HepG2 (cell line): ENCODE data around the gene QPCT. TPM values are rescaled to one million over a fixed set of nuclear protein-coding genes. Genes with fewer than 3 reads are reported as not detected.
A peak's percentile ranks its signal among the peaks of the same experiment; 100 is the strongest.

Source experiments
- ATAC-seq: fragments of 200-7000 bp; cut with Tn5 transposase; 3 replicates; pipeline ENCODE4 v1.9.1; 2020; ENCODE audit warnings: mild to moderate bottlenecking, moderate library complexity
- BruUV-seq: library from RNA; stranded (reverse); fragments of 400-500 nt; replicated peaks from 2 replicates; lab custom pipeline; 2021; lab: Mats Ljungman, UMichigan
- CTCF ChIA-PET: fragments of 300-600 bp; formaldehyde crosslinking; extraction: SDS; loops from one replicate; lab custom pipeline; 2021; ENCODE audit warnings: low total read pairs, inconsistent platforms, low intra/inter-chr PET ratio; lab: Yijun Ruan, JAX
- POLR2A ChIA-PET: fragments of 350-600 bp; sonication (Branson Sonifier 250); formaldehyde crosslinking; loops from one replicate; lab custom pipeline; 2020; ENCODE audit warnings: antibody characterized with exemption, inconsistent platforms; lab: Yijun Ruan, JAX
- DNase-seq: peaks from one replicate; pipeline ENCODE4 v3.0.0-alpha.2; 2015; ENCODE audit warnings: low spot score
- FAIRE-seq: peaks from 3 replicates; lab custom pipeline; 2011; peaks lifted over from hg19 to GRCh38; lab: Jason Lieb, UNC
- H2AFZ ChIP-seq: one replicate; pipeline ENCODE4 v1.6.1; 2011; ENCODE audit warnings: low read length, inconsistent platforms
- H3K27ac ChIP-seq: fragments of 300-600 bp; 3 replicates; pipeline ENCODE4 v1.8.0; 2011; ENCODE audit warnings: mixed run types, mild to moderate bottlenecking, mixed read lengths, low read length, inconsistent platforms; ENCODE audit not compliant: insufficient read depth; ENCODE audit errors: extremely low read length
- H3K27me3 ChIP-seq, 2 experiments: fragments of 200-600 bp in 1 of 2; 2 replicates in 1 of 2; 3 replicates in 1 of 2; pipeline versions ENCODE4 v1.6.0 to v1.8.0; 2011; ENCODE audit warnings: low read length in 2 of 2, mild to moderate bottlenecking in 2 of 2, moderate library complexity in 2 of 2, inconsistent platforms in 1 of 2; ENCODE audit not compliant: insufficient read depth in 2 of 2, control insufficient read depth in 1 of 2
- H3K36me3 ChIP-seq, 2 experiments: fragments of 200-600 bp in 1 of 2; replicated peaks in 1 of 2; 2 replicates in 1 of 2; 3 replicates in 1 of 2; pipeline versions ENCODE4 v1.5.1 to v1.8.0; 2011; ENCODE audit warnings: low read length in 2 of 2, inconsistent platforms in 1 of 2; ENCODE audit not compliant: insufficient read depth in 2 of 2, control insufficient read depth in 1 of 2
- H3K4me1 ChIP-seq: 2 replicates; pipeline ENCODE4 v1.5.1; 2012; ENCODE audit warnings: low read length, inconsistent platforms; ENCODE audit not compliant: insufficient read depth
- H3K4me2 ChIP-seq: 2 replicates; pipeline ENCODE4 v1.6.0; 2011; ENCODE audit warnings: low read depth, low read length, inconsistent platforms
- H3K4me3 ChIP-seq, 3 experiments: fragments of 200-600 bp in 1 of 3; sonication (generic), shearing (Covaris generic) in 1 of 3; replicated peaks in 1 of 3; 2 replicates each; pipeline ENCODE4 v1.5.1; 2011 to 2016; ENCODE audit warnings: low read length in 3 of 3, inconsistent platforms in 2 of 3, low read depth in 2 of 3, mild to moderate bottlenecking in 2 of 3, control low read depth in 1 of 3, mixed read lengths in 1 of 3; ENCODE audit not compliant: insufficient read depth in 1 of 3
- H3K79me2 ChIP-seq: one replicate; pipeline ENCODE4 v1.6.1; 2011; ENCODE audit warnings: low read length, inconsistent platforms; ENCODE audit not compliant: insufficient read depth
- H3K9ac ChIP-seq: 2 replicates; pipeline ENCODE4 v1.6.0; 2011; ENCODE audit warnings: mild to moderate bottlenecking, low read depth, low read length, inconsistent platforms; ENCODE audit not compliant: insufficient read depth
- H3K9me3 ChIP-seq: 2 replicates; pipeline ENCODE4 v1.5.1; 2012; ENCODE audit warnings: mild to moderate bottlenecking, low read length
- H4K20me1 ChIP-seq: 2 replicates; pipeline ENCODE4 v1.6.0; 2011; ENCODE audit warnings: inconsistent platforms, mild to moderate bottlenecking, low read length, moderate library complexity; ENCODE audit not compliant: insufficient read depth
- ATF7 ChIP-seq, 2 experiments: fragments of 450-650 bp in 1 of 2; sonication (generic) in 1 of 2; formaldehyde crosslinking in 1 of 2; IDR thresholded peaks; 2 replicates each; pipeline versions ENCODE4 v1.4.0 to v1.6.1; 2016 to 2020; ENCODE audit warnings: antibody characterized with exemption in 1 of 2, mild to moderate bottlenecking in 1 of 2, missing genetic modification reagents in 1 of 2
- BCL3 ChIP-seq: sonication (generic); formaldehyde crosslinking; IDR thresholded peaks from 2 replicates; pipeline ENCODE4 v1.5.1; 2020; ENCODE audit warnings: mild to moderate bottlenecking, missing genetic modification reagents, moderate library complexity
- GLI4 ChIP-seq: sonication (generic); formaldehyde crosslinking; IDR thresholded peaks from 2 replicates; pipeline ENCODE4 v1.5.1; 2020; ENCODE audit warnings: missing genetic modification reagents, mild to moderate bottlenecking, moderate library complexity, borderline replicate concordance
- HCFC1 ChIP-seq: fragments of 150-350 bp; IDR thresholded peaks from 2 replicates; pipeline ENCODE4 v1.6.1; 2014; ENCODE audit warnings: low read depth, low read length
- HDAC6 ChIP-seq: fragments of 200-600 bp; sonication (generic); IDR thresholded peaks from 2 replicates; pipeline ENCODE4 v1.7.0; 2017; ENCODE audit warnings: mild to moderate bottlenecking, antibody characterized with exemption, low read length, low read depth
- HNF4A ChIP-seq: sonication (generic); formaldehyde crosslinking; IDR thresholded peaks from 2 replicates; pipeline ENCODE4 v1.4.0; 2020; ENCODE audit warnings: missing genetic modification reagents
- ISL2 ChIP-seq: sonication (generic); formaldehyde crosslinking; IDR thresholded peaks from 2 replicates; pipeline ENCODE4 v1.5.0; 2020; ENCODE audit warnings: missing genetic modification reagents
- LCORL ChIP-seq, 2 experiments: fragments of 450-650 bp in 1 of 2; sonication (generic) in 1 of 2; formaldehyde crosslinking in 1 of 2; IDR thresholded peaks; 2 replicates each; pipeline versions ENCODE4 v1.5.0 to v1.6.1; 2017 to 2020; ENCODE audit warnings: antibody characterized with exemption in 1 of 2, missing genetic modification reagents in 1 of 2
- MEIS2 ChIP-seq: sonication (generic); formaldehyde crosslinking; IDR thresholded peaks from 2 replicates; pipeline ENCODE4 v1.9.0; 2021; ENCODE audit warnings: mild to moderate bottlenecking, missing genetic modification reagents
- SCMH1 ChIP-seq: sonication (generic); formaldehyde crosslinking; IDR thresholded peaks from 2 replicates; pipeline ENCODE4 v1.9.0; 2021; ENCODE audit warnings: missing genetic modification reagents, mild to moderate bottlenecking, borderline replicate concordance
- SNRNP70 ChIP-seq: fragments of 200-400 bp; formaldehyde crosslinking; IDR thresholded peaks from 2 replicates; pipeline ENCODE4 v1.6.1; 2017; ENCODE audit warnings: mild to moderate bottlenecking, low read depth, low read length, moderate library complexity
- SRSF1 ChIP-seq: fragments of 200-400 bp; formaldehyde crosslinking; optimal IDR thresholded peaks from 2 replicates; pipeline ENCODE3; 2017; ENCODE audit warnings: mild to moderate bottlenecking, low read depth, low read length, moderate library complexity
- ZBTB42 ChIP-seq: sonication (generic); formaldehyde crosslinking; IDR thresholded peaks from 2 replicates; pipeline ENCODE4 v1.5.0; 2020; ENCODE audit warnings: mild to moderate bottlenecking, missing genetic modification reagents
- ZMYM3 ChIP-seq: sonication (generic); formaldehyde crosslinking; IDR thresholded peaks from 2 replicates; pipeline ENCODE4 v1.5.1; 2020; ENCODE audit warnings: mild to moderate bottlenecking, missing genetic modification reagents
- ZNF292 ChIP-seq: sonication (generic); formaldehyde crosslinking; IDR thresholded peaks from 2 replicates; pipeline ENCODE4 v1.8.1; 2022; ENCODE audit warnings: mild to moderate bottlenecking, low read depth, missing genetic modification reagents, borderline replicate concordance
- ZNF567 ChIP-seq: sonication (generic); formaldehyde crosslinking; IDR thresholded peaks from 2 replicates; pipeline ENCODE4 v1.8.1; 2023; ENCODE audit warnings: mild to moderate bottlenecking, missing genetic modification reagents, borderline replicate concordance
- ZNF703 ChIP-seq: sonication (generic); formaldehyde crosslinking; IDR thresholded peaks from 2 replicates; pipeline ENCODE4 v1.5.1; 2020; ENCODE audit warnings: missing genetic modification reagents, mild to moderate bottlenecking, moderate library complexity, borderline replicate concordance
- ZNF768 ChIP-seq: sonication (generic); formaldehyde crosslinking; IDR thresholded peaks from 2 replicates; pipeline ENCODE4 v1.4.0; 2020; ENCODE audit warnings: missing genetic modification reagents
- WGBS: methylation state at CpG from one replicate; pipeline ENCODE4 v1.1.6; 2017; ENCODE audit warnings: low lambda C conversion rate; 5-methylcytosine and 5-hydroxymethylcytosine counted together
- in situ Hi-C: cut with HindIII; loops from 2 replicates; pipeline ENCODE4 v1.10.0; 2017; ENCODE audit warnings: low pct_unique_long_range_greater_than_20kb; ENCODE audit not compliant: extremely low pct_ligation_motif_present
- intact Hi-C: fragments of 100-400 bp; cut with micrococcal nuclease; formaldehyde crosslinking; loops from one replicate; pipeline ENCODE4 v1.10.0; 2022; ENCODE audit not compliant: unreplicated experiment
- polyA plus RNA-seq, 8 experiments: library from polyadenylated mRNA; depleted of rRNA in 3 of 8; stranded (reverse) in 7 of 8; unstranded in 1 of 8; fragments of >200 nt; fragmentation: Illumina TruSeq in 4 of 8; extraction: Trizol in 4 of 8; gene quantifications; 2 replicates each; pipeline versions ENCODE4 v1.2.1 to v1.2.3, GENCODE V29; 2011 to 2016; ENCODE audit warnings: low read depth in 4 of 8, missing spikeins in 1 of 8, mixed read lengths in 1 of 8; ENCODE audit not compliant: insufficient read depth in 1 of 8
- total RNA-seq, 5 experiments: library from RNA; depleted of rRNA; stranded (reverse); fragments of >200 nt; fragmentation: Illumina TruSeq; extraction: Trizol; gene quantifications; 2 replicates each; pipeline ENCODE4 v1.2.3, GENCODE V29; 2016; ENCODE audit warnings: low read depth in 1 of 5
- TF ChIP-seq, protein P1 (sequence below): sonication (generic); formaldehyde crosslinking; IDR thresholded peaks from 2 replicates; pipeline ENCODE4 v1.5.1; 2020; ENCODE audit warnings: mild to moderate bottlenecking, missing genetic modification reagents, borderline replicate concordance
- TF ChIP-seq, protein P2 (sequence below): sonication (generic); formaldehyde crosslinking; IDR thresholded peaks from 2 replicates; pipeline ENCODE4 v1.5.0; 2020; ENCODE audit warnings: missing genetic modification reagents, mild to moderate bottlenecking, borderline replicate concordance

QPCT gene
- total and polyA plus RNA-seq, 2 of the 13 experiments (the other 11 are each of a cell fraction or from before 2014, with no cell fraction given): 0.77 to 1.2 TPM

GRCh38 chr2:37343537-37344434 lies 644 bp upstream of the QPCT start:
- Histone ChIP-seq H3K4me1 (peaks cover 22% of the 10 kb centered on the region), H3K36me3 (no peaks in the 10 kb centered on the region), H2AFZ (no peak overlapping the region), H4K20me1 (no peaks in the 10 kb centered on the region), H3K4me3 (peak overlapping the region; percentile 56 to 84 (median 63)), H3K4me2 (peak overlapping the region; percentile 95), H3K27ac (no peak overlapping the region), H3K9me3 (no peaks in the 10 kb centered on the region), H3K9ac (no peak overlapping the region), H3K27me3 (peaks cover 0 to 39% of the 10 kb centered on the region in 2 experiments; a peak in 3 of 5 replicates), H3K79me2 (no peaks in the 10 kb centered on the region)
- CTCF ChIA-PET: interaction anchor here (1.4 kb wide), 1 partner anchor 489 kb away, joined by 3 read pairs; no protein-coding TSS in a partner anchor
- WGBS: 20% methylated on average over 7 of the region's 7 CpGs
- peak; percentile 54 for DNase-seq
- in situ Hi-C loops: no loop called here
- peak; percentile 87 for ATAC-seq
- intact Hi-C loops: no loop called here
- BruUV-seq: no TSS peak
- POLR2A ChIA-PET: no interaction called here
- FAIRE-seq: peak; percentile 86
- TF ChIP-seq, protein P1, sequence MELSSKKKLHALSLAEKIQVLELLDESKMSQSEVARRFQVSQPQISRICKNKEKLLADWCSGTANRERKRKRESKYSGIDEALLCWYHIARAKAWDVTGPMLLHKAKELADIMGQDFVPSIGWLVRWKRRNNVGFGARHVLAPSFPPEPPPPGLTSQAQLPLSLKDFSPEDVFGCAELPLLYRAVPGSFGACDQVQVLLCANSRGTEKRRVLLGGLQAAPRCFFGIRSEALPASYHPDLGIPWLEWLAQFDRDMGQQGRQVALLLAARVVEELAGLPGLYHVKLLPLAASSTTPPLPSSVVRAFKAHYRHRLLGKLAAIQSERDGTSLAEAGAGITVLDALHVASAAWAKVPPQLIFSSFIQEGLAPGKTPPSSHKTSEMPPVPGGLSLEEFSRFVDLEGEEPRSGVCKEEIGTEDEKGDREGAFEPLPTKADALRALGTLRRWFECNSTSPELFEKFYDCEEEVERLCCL: no peak
- TF ChIP-seq ZNF292: no peak
- no peak for TF ChIP-seq ATF7 (IDR thresholded peaks at IDR 0.05)
- TF ChIP-seq ATF7 (CRISPR knock-in tag; IDR thresholded peaks at IDR 0.05): no peak
- no peak for TF ChIP-seq ZNF703
- no peak for TF ChIP-seq HDAC6
- TF ChIP-seq BCL3 (CRISPR knock-in tag): no peak
- TF ChIP-seq SNRNP70: no peak
- TF ChIP-seq SRSF1: no peak
- TF ChIP-seq ZMYM3: no peak
- no peak for TF ChIP-seq ZNF567 (CRISPR knock-in tag)
- TF ChIP-seq, protein P2, sequence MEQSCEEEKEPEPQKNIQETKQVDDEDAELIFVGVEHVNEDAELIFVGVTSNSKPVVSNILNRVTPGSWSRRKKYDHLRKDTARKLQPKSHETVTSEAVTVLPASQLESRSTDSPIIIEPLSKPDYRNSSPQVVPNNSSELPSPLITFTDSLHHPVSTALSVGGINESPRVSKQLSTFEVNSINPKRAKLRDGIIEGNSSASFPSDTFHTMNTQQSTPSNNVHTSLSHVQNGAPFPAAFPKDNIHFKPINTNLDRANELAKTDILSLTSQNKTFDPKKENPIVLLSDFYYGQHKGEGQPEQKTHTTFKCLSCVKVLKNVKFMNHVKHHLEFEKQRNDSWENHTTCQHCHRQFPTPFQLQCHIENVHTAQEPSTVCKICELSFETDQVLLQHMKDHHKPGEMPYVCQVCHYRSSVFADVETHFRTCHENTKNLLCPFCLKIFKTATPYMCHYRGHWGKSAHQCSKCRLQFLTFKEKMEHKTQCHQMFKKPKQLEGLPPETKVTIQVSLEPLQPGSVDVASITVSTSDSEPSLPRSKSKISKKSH (CRISPR knock-in tag): no peak
- no peak for TF ChIP-seq HNF4A (CRISPR knock-in tag)
- TF ChIP-seq HCFC1: no peak
- TF ChIP-seq ZBTB42 (CRISPR knock-in tag): no peak
- TF ChIP-seq GLI4 (CRISPR knock-in tag): no peak
- no peak for TF ChIP-seq LCORL (IDR thresholded peaks at IDR 0.05)
- 0 out of 2 replicates have a peak, but pooled peaks have one; percentile 31 for TF ChIP-seq LCORL (CRISPR knock-in tag; IDR thresholded peaks at IDR 0.05)
- no peak for TF ChIP-seq MEIS2 (CRISPR knock-in tag)
- TF ChIP-seq ZNF768 (CRISPR knock-in tag): no peak
- no peak for TF ChIP-seq SCMH1 (CRISPR knock-in tag)
- no peak for TF ChIP-seq ISL2 (CRISPR knock-in tag)
